NCI-H748 (cell line): Measurements from ENCODE around the gene GMDS.

Source experiments
- DNase-seq: peaks from one replicate; lab custom pipeline; 2025; ENCODE audit not compliant: unreplicated experiment; lab: John Stamatoyannopoulos, UW

Gene GMDS

GRCh38 chr6:1840491-1841121 is 404.8 kb downstream of the GMDS start:
- no peak for DNase-seq

GRCh38 chr6:1839361-1839760 is 406.0 kb downstream of the GMDS start:
- peak; percentile 53 for DNase-seq

- DNase-seq, result peak; percentile 55
Measured at GRCh38 chr6:1838604-1839213, 406.7 kb downstream of the GMDS start.

GRCh38 chr6:1837826-1838225 is 407.6 kb downstream of the GMDS start:
- DNase-seq, result no peak

- no peak for DNase-seq
Measured at GRCh38 chr6:1836690-1837089, 408.7 kb downstream of the GMDS start.

GRCh38 chr6:1834646-1835516 is 410.5 kb downstream of the GMDS start:
- no peak for DNase-seq

GRCh38 chr6:1834207-1834606 is 411.2 kb downstream of the GMDS start:
- no peak for DNase-seq

- peak; percentile 93 for DNase-seq
Measured at GRCh38 chr6:1832844-1833787, 412.3 kb downstream of the GMDS start.

GRCh38 chr6:1832358-1832757 is 413.0 kb downstream of the GMDS start:
- DNase-seq, result no peak

GRCh38 chr6:1827984-1828793 is 417.2 kb downstream of the GMDS start:
- DNase-seq, result no peak

- DNase-seq, result no peak
Measured at GRCh38 chr6:1825926-1826325, 419.5 kb downstream of the GMDS start.

GRCh38 chr6:1825277-1825676 is 420.1 kb downstream of the GMDS start:
- no peak for DNase-seq

GRCh38 chr6:1821513-1822183 is 423.8 kb downstream of the GMDS start:
- peak; percentile 91 for DNase-seq

GRCh38 chr6:1821164-1821512 is 424.3 kb downstream of the GMDS start:
- no peak for DNase-seq

- DNase-seq, result no peak
Measured at GRCh38 chr6:1820714-1821113, 424.7 kb downstream of the GMDS start.

- no peak for DNase-seq
Measured at GRCh38 chr6:1820165-1820564, 425.2 kb downstream of the GMDS start.

GRCh38 chr6:1819007-1819406 is 426.4 kb downstream of the GMDS start:
- no peak for DNase-seq

GRCh38 chr6:1817033-1817761 is 428.2 kb downstream of the GMDS start:
- no peak for DNase-seq

- DNase-seq, result no peak
Measured at GRCh38 chr6:1815827-1816452, 429.5 kb downstream of the GMDS start.
